Breast epithelium (tissue), 3 donors: ENCODE results near the gene HECTD4.

Experiments
- POLR2A ChIP-seq: fragments of 450-650 bp; IDR thresholded peaks from one replicate; pipeline ENCODE4 v1.6.1; 2016; ENCODE audit warnings: antibody characterized with exemption, mild to moderate bottlenecking, moderate library complexity
- POLR2AphosphoS5 ChIP-seq, 3 donors: sonication (generic); formaldehyde crosslinking; IDR thresholded peaks; one replicate each; pipeline ENCODE4 v1.6.1; 2017; ENCODE audit warnings: antibody characterized with exemption in 3 of 3
- TF ChIP-seq, protein P1 (sequence below), 3 donors: fragments of 450-650 bp; IDR thresholded peaks; one replicate each; pipeline ENCODE4 v1.5.1; 2016 to 2017; ENCODE audit warnings: antibody characterized with exemption in 3 of 3, mild to moderate bottlenecking in 3 of 3, moderate library complexity in 3 of 3

DNA sequence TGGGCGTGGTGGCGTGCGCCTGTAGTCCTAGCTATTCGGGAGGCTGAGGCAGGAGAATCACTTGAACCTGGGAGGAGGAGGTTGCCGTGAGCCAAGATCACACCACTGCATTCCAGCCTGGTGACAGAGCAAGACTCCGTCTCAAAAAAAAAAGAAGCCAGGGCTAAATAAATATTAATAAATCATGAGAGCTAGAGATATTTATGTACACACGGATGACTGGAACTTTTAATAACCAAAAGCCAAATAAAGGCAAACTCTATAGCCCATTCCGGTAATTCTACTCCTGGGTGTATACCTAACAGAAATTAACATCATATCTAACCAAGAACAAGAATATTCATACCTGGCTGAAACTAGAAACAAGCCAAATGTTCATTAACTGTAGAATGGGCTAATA is 264.5 kb downstream of the HECTD4 start:
- TF ChIP-seq, protein P1, sequence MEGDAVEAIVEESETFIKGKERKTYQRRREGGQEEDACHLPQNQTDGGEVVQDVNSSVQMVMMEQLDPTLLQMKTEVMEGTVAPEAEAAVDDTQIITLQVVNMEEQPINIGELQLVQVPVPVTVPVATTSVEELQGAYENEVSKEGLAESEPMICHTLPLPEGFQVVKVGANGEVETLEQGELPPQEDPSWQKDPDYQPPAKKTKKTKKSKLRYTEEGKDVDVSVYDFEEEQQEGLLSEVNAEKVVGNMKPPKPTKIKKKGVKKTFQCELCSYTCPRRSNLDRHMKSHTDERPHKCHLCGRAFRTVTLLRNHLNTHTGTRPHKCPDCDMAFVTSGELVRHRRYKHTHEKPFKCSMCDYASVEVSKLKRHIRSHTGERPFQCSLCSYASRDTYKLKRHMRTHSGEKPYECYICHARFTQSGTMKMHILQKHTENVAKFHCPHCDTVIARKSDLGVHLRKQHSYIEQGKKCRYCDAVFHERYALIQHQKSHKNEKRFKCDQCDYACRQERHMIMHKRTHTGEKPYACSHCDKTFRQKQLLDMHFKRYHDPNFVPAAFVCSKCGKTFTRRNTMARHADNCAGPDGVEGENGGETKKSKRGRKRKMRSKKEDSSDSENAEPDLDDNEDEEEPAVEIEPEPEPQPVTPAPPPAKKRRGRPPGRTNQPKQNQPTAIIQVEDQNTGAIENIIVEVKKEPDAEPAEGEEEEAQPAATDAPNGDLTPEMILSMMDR (IDR thresholded peaks at IDR 0.05): no peak
- TF ChIP-seq POLR2A: no peak
- TF ChIP-seq POLR2AphosphoS5 (IDR thresholded peaks at IDR 0.05): no peak
